Activated CD4-positive, alpha-beta T cell treated with anti-CD3 and anti-CD28 coated beads, Interleukin-10, Interleukin-2, amounts not matched to agents 100 ng/mL and 50 ng/mL, durations not matched to agents 16 hours and 8 hours (primary cell): ENCODE results near the gene DACT3.
A peak's percentile ranks its signal among the peaks of the same experiment; 100 is the strongest.
"Not testable (repeated sequence)": the region's sequence is repeated elsewhere in the genome, so short reads cannot be mapped to it uniquely, and the experiment has no call there.

Source experiments
- DNase-seq: peaks from one replicate; pipeline ENCODE4 v3.0.0-alpha.2; 2020

The DACT3 gene

GRCh38 chr19:46631481-46631880, 29.5 kb downstream of the DACT3 start:
- no peak for DNase-seq

GRCh38 chr19:46630586-46631205, 30.3 kb downstream of the DACT3 start:
- no peak for DNase-seq

GRCh38 chr19:46629546-46630025, 31.4 kb downstream of the DACT3 start:
- no peak for DNase-seq

GRCh38 chr19:46628970-46629369, 32.0 kb downstream of the DACT3 start:
- DNase-seq: not testable (repeated sequence)

- no peak for DNase-seq
These were observed 34.5 kb downstream of the DACT3 start for GRCh38 chr19:46626446-46626845.

GRCh38 chr19:46625731-46626130, 35.3 kb downstream of the DACT3 start:
- no peak for DNase-seq

- peak; percentile 24 for DNase-seq
These were observed 35.9 kb downstream of the DACT3 start, which contains the start of gene PTGIR for GRCh38 chr19:46624958-46625661. Gene PTGIR (minus strand): TSS chr19:46625089. CDS start chr19:46624225, 864 bp downstream.

- DNase-seq: no peak
These were observed 37.0 kb downstream of the DACT3 start for GRCh38 chr19:46623915-46624502.

- no peak for DNase-seq
These were observed 38.9 kb downstream of the DACT3 start for GRCh38 chr19:46622118-46622446.

- DNase-seq: no peak
These were observed 39.5 kb downstream of the DACT3 start for GRCh38 chr19:46621191-46622117.

- DNase-seq: no peak
These were observed 40.3 kb downstream of the DACT3 start for GRCh38 chr19:46620716-46621115.

GRCh38 chr19:46620267-46620666, 40.7 kb downstream of the DACT3 start:
- DNase-seq: no peak

GRCh38 chr19:46618670-46619231, 42.2 kb downstream of the DACT3 start:
- no peak for DNase-seq

- DNase-seq: no peak
These were observed 43.4 kb downstream of the DACT3 start for GRCh38 chr19:46617601-46618000.

GRCh38 chr19:46616631-46617322, 44.2 kb downstream of the DACT3 start:
- DNase-seq: peak; percentile 46

- no peak for DNase-seq
These were observed 45.0 kb downstream of the DACT3 start for GRCh38 chr19:46615966-46616365.

GRCh38 chr19:46614114-46614722, 46.8 kb downstream of the DACT3 start:
- DNase-seq: peak; percentile 83

GRCh38 chr19:46613525-46613924, 47.5 kb downstream of the DACT3 start:
- DNase-seq: no peak

GRCh38 chr19:46611776-46612175, 49.2 kb downstream of the DACT3 start:
- DNase-seq: no peak

- DNase-seq: peak; percentile 63
These were observed 49.9 kb downstream of the DACT3 start for GRCh38 chr19:46610851-46611770.

GRCh38 chr19:46610413-46610775, 50.6 kb downstream of the DACT3 start:
- DNase-seq: no peak
